ENCODE data around the gene EPC1.

The EPC1 gene

GRCh38 chr10:32338262-32338661 lies 8.7 kb downstream of the EPC1 start:
- no peak for TF ChIP-seq TCF4 (CRISPR knock-in tag; IDR thresholded peaks at IDR 0.05; ENCODE audit: borderline replicate concordance)
- no peak for TF ChIP-seq RARB (CRISPR knock-in tag; IDR thresholded peaks at IDR 0.05)
- no peak for TF ChIP-seq TSHZ2 (CRISPR knock-in tag; IDR thresholded peaks at IDR 0.05)
- ATAC-seq: no peak

- ATAC-seq: no peak
- TF ChIP-seq PPARA (CRISPR knock-in tag; IDR thresholded peaks at IDR 0.05; ENCODE audit: borderline replicate concordance) (no peak), SNAI2 (CRISPR knock-in tag; IDR thresholded peaks at IDR 0.05) (no peak)
Observed at GRCh38 chr10:32337350-32337749, 9.6 kb downstream of the EPC1 start.

- TF ChIP-seq ZC3H10 (CRISPR knock-in tag; IDR thresholded peaks at IDR 0.05) (no peak), RARB (CRISPR knock-in tag; IDR thresholded peaks at IDR 0.05) (no peak), CREB5 (CRISPR knock-in tag; IDR thresholded peaks at IDR 0.05; ENCODE audit: low read depth) (no peak), ZNF8 (CRISPR knock-in tag; IDR thresholded peaks at IDR 0.05) (no peak), TCF4 (CRISPR knock-in tag; IDR thresholded peaks at IDR 0.05; ENCODE audit: borderline replicate concordance) (no peak), SNAI2 (CRISPR knock-in tag; IDR thresholded peaks at IDR 0.05) (no peak), TSHZ2 (CRISPR knock-in tag; IDR thresholded peaks at IDR 0.05) (no peak), BACH2 (CRISPR knock-in tag; IDR thresholded peaks at IDR 0.05; ENCODE audit: borderline replicate concordance) (no peak), ISL1 (CRISPR knock-in tag; IDR thresholded peaks at IDR 0.05) (no peak), GLIS3 (CRISPR knock-in tag; IDR thresholded peaks at IDR 0.05) (no peak), ZNF70 (CRISPR knock-in tag; IDR thresholded peaks at IDR 0.05) (no peak), ZNF565 (CRISPR knock-in tag; conservative IDR thresholded peaks at IDR 0.05; ENCODE audit: low read depth) (no peak), ARNTL (CRISPR knock-in tag; IDR thresholded peaks at IDR 0.05; ENCODE audit: borderline replicate concordance, low read depth) (no peak), PPARA (CRISPR knock-in tag; IDR thresholded peaks at IDR 0.05; ENCODE audit: borderline replicate concordance) (no peak), ZFP3 (CRISPR knock-in tag; IDR thresholded peaks at IDR 0.05) (no peak), POU6F1 (CRISPR knock-in tag; IDR thresholded peaks at IDR 0.05; ENCODE audit: borderline replicate concordance, low read depth) (no peak), CSRNP3 (CRISPR knock-in tag; IDR thresholded peaks at IDR 0.05) (no peak), OSR1 (CRISPR knock-in tag; IDR thresholded peaks at IDR 0.05) (no peak), ESRRG (CRISPR knock-in tag; IDR thresholded peaks at IDR 0.05) (no peak)
- ATAC-seq: no peak
Observed at GRCh38 chr10:32333849-32334248, 13.1 kb downstream of the EPC1 start.

All from SK-N-SH treated with all-trans-retinoic acid at 6 μM for 48 hours (cell line).